Keratinocyte (primary cell): ENCODE data around the gene RGS17.

Experiments used
- EZH2 ChIP-seq: IDR thresholded peaks from one replicate; pipeline ENCODE4 v1.6.1; 2012; ENCODE audit warnings: inconsistent platforms, mild to moderate bottlenecking, low read length, moderate library complexity
- TF ChIP-seq, protein P1 (sequence below), 3 experiments: IDR thresholded peaks in 1 of 3; conservative IDR thresholded peaks in 1 of 3; optimal IDR thresholded peaks in 1 of 3; 2 replicates in 2 of 3; 3 replicates in 1 of 3; pipeline versions ENCODE3 to v1.5.1; 2011; ENCODE audit warnings: low read length in 3 of 3, mild to moderate bottlenecking in 3 of 3, moderate library complexity in 2 of 3, control low read depth in 1 of 3, inconsistent platforms in 1 of 3; ENCODE audit not compliant: insufficient read depth in 2 of 3; ENCODE audit errors: extremely low read depth in 1 of 3

DNA sequence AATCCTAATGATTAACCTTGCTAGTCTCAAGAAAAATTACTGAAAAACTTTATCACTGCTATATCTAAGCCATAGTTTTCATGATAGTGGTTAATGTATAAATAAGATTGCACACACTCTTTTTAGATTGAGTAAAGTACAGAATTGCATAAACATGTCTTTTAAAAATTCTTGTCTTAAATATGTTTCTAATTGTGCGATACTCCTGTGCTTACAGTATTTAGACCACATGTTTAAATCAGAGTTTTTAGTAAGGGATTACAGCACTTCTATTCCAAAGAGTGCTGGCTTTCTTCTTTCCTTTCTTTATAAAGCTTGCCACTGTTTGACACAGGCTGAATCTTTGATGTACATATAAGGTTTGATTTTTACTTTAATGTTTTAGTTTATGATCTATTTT, 36.8 kb upstream of the RGS17 start:
- TF ChIP-seq, protein P1, sequence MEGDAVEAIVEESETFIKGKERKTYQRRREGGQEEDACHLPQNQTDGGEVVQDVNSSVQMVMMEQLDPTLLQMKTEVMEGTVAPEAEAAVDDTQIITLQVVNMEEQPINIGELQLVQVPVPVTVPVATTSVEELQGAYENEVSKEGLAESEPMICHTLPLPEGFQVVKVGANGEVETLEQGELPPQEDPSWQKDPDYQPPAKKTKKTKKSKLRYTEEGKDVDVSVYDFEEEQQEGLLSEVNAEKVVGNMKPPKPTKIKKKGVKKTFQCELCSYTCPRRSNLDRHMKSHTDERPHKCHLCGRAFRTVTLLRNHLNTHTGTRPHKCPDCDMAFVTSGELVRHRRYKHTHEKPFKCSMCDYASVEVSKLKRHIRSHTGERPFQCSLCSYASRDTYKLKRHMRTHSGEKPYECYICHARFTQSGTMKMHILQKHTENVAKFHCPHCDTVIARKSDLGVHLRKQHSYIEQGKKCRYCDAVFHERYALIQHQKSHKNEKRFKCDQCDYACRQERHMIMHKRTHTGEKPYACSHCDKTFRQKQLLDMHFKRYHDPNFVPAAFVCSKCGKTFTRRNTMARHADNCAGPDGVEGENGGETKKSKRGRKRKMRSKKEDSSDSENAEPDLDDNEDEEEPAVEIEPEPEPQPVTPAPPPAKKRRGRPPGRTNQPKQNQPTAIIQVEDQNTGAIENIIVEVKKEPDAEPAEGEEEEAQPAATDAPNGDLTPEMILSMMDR (optimal IDR thresholded peaks at IDR 0.05 in 1 of 3, IDR thresholded peaks at IDR 0.05 in 1 of 3, conservative IDR thresholded peaks at IDR 0.05 in 1 of 3; ENCODE audit: extremely low read depth in 1 of 3, insufficient read depth in 2 of 3, low read length in 3 of 3) = no peak
- no peak for TF ChIP-seq EZH2
